ENCODE data around the gene WFIKKN1. TPM values are rescaled to one million over a fixed set of nuclear protein-coding genes. Genes with fewer than 3 reads are reported as not detected.

WFIKKN1 gene
- total RNA-seq, 1 experiment from 2014 or later = 12.3 TPM

- H3K9me3 Mint-ChIP-seq = no peaks in the 10 kb centered on the region
- ATAC-seq = no peak
- no peak overlapping the region for H3K27ac Mint-ChIP-seq
- ChIA-PET CTCF (interaction anchor here (0.5 to 2.9 kb wide), 7 partner anchors 9 to 431 kb away, joined by 3 to 21 read pairs (median 4); partner anchors contain the start of genes NHLRC4 and RAB40C), POLR2A (interaction anchor here (0.7 kb wide), 1 partner anchor 207 kb away, joined by 3 read pairs; no protein-coding TSS in a partner anchor)
- TF ChIP-seq ETV6 (CRISPR knock-in tag; IDR thresholded peaks at IDR 0.05) = no peak
- no peak for TF ChIP-seq NR1H2 (CRISPR knock-in tag; IDR thresholded peaks at IDR 0.05)
- no peak for TF ChIP-seq OVOL2 (CRISPR knock-in tag; IDR thresholded peaks at IDR 0.05; ENCODE audit: borderline replicate concordance)
- no peak for TF ChIP-seq FOXK1 (CRISPR knock-in tag; IDR thresholded peaks at IDR 0.05)
- no peak for TF ChIP-seq PRRX2 (CRISPR knock-in tag; IDR thresholded peaks at IDR 0.05)
- H3K27me3 Mint-ChIP-seq (ENCODE audit: low read depth) = no peaks in the 10 kb centered on the region
- DNase-seq (ENCODE audit: low spot score) = no peak
- no peaks in the 10 kb centered on the region for H3K4me1 Mint-ChIP-seq
- H3K36me3 Mint-ChIP-seq = peaks cover 12% of the 10 kb centered on the region
- no peak overlapping the region for H3K4me3 Mint-ChIP-seq
Measured at GRCh38 chr16:598823-599739, 31.7 kb upstream of the WFIKKN1 start.

- DNase-seq (ENCODE audit: low spot score) (no peak), ATAC-seq (peak; percentile 89)
- peaks cover 12% of the 10 kb centered on the region for H3K9me3 Mint-ChIP-seq
- H3K4me3 Mint-ChIP-seq = no peak overlapping the region
- no peaks in the 10 kb centered on the region for H3K4me1 Mint-ChIP-seq
- ChIA-PET CTCF (interaction anchor here (0.6 to 2.9 kb wide), 24 partner anchors 9 to 248 kb away, joined by 3 to 21 read pairs (median 4); partner anchors contain the start of genes CAPN15, MRPL28, RHBDL1 and WDR90), POLR2A (interaction anchor here (0.6 to 1.0 kb wide), 3 partner anchors 9 to 169 kb away, joined by 3 to 6 read pairs (median 4); no protein-coding TSS in a partner anchor)
- H3K27me3 Mint-ChIP-seq (ENCODE audit: low read depth) = no peaks in the 10 kb centered on the region
- peak overlapping the region; percentile 22; the same call in 1 of the 2 replicates for H3K27ac Mint-ChIP-seq
- peaks cover 27% of the 10 kb centered on the region for H3K36me3 Mint-ChIP-seq
- TF ChIP-seq ZNF281 (CRISPR knock-in tag; IDR thresholded peaks at IDR 0.05) = no peak
- TF ChIP-seq FOXK1 (CRISPR knock-in tag; IDR thresholded peaks at IDR 0.05) = no peak
Measured at GRCh38 chr16:600781-601180, 30.0 kb upstream of the WFIKKN1 start.

- Mint-ChIP-seq H3K4me1 (peaks cover 6% of the 10 kb centered on the region), H3K36me3 (peaks cover 22% of the 10 kb centered on the region), H3K27me3 (ENCODE audit: low read depth) (no peaks in the 10 kb centered on the region), H3K4me3 (no peak overlapping the region), H3K9me3 (peaks cover 12% of the 10 kb centered on the region), H3K27ac (no peak overlapping the region)
- ATAC-seq (no peak), DNase-seq (ENCODE audit: low spot score) (no peak)
- CTCF ChIA-PET = no interaction called here
- TF ChIP-seq ZNF423 (CRISPR knock-in tag; IDR thresholded peaks at IDR 0.05) (no peak), ETV6 (CRISPR knock-in tag; IDR thresholded peaks at IDR 0.05) (no peak), TP53 (CRISPR knock-in tag; IDR thresholded peaks at IDR 0.05) (no peak), GRHL2 (CRISPR knock-in tag; IDR thresholded peaks at IDR 0.05; ENCODE audit: insufficient replicate concordance, severe bottlenecking) (no peak), ATF3 (CRISPR knock-in tag; conservative IDR thresholded peaks at IDR 0.05) (no peak), RELA (CRISPR knock-in tag; IDR thresholded peaks at IDR 0.05; ENCODE audit: borderline replicate concordance) (no peak), GABPB1 (CRISPR knock-in tag; IDR thresholded peaks at IDR 0.05) (no peak), ARID4B (CRISPR knock-in tag; IDR thresholded peaks at IDR 0.05; ENCODE audit: borderline replicate concordance) (no peak)
- POLR2A ChIA-PET = no interaction called here
Measured at GRCh38 chr16:603933-604332, 26.9 kb upstream of the WFIKKN1 start.
